Endothelial cell of umbilical vein (primary cell): ENCODE measurements around the gene ATP4A. TPM values are rescaled to one million over a fixed set of nuclear protein-coding genes. Genes with fewer than 3 reads are reported as not detected.

Experiments
- BruUV-seq: library from RNA; stranded (reverse); fragments of 400-500 nt; replicated peaks from 2 replicates; lab custom pipeline; 2021; lab: Mats Ljungman, UMichigan
- CTCF ChIA-PET: fragments of 300-600, 350-600 bp; sonication (Branson Sonifier 250); formaldehyde crosslinking; loops from one replicate; lab custom pipeline; 2021; ENCODE audit warnings: antibody characterized with exemption, inconsistent platforms; lab: Charles Lee
- POLR2A ChIA-PET: fragments of 300-600, 350-600 bp; sonication (Branson Sonifier 250); formaldehyde crosslinking; loops from one replicate; lab custom pipeline; 2021; ENCODE audit warnings: antibody characterized with exemption, inconsistent platforms; lab: Charles Lee
- DNase-seq: peaks from one replicate; pipeline ENCODE4 v3.0.0-alpha.2; 2011; ENCODE audit warnings: low read depth, low spot score
- FAIRE-seq: peaks from 2 replicates; lab custom pipeline; 2011; peaks lifted over from hg19 to GRCh38; lab: Jason Lieb, UNC
- H2AFZ ChIP-seq: 2 replicates; pipeline ENCODE4 v1.6.0; 2012; ENCODE audit warnings: low read depth, low read length, control low read depth, inconsistent platforms
- H3K27ac ChIP-seq: 2 replicates; pipeline ENCODE4 v1.5.1; 2011; ENCODE audit warnings: low read depth, mild to moderate bottlenecking, control low read depth, low read length, moderate library complexity; ENCODE audit not compliant: insufficient read depth
- H3K27me3 ChIP-seq, 2 experiments: 2 replicates each; pipeline versions ENCODE4 v1.6.0 to v1.6.1; 2011; ENCODE audit warnings: low read length in 2 of 2, mixed read lengths in 1 of 2; ENCODE audit not compliant: control insufficient read depth in 2 of 2, insufficient read depth in 2 of 2
- H3K36me3 ChIP-seq, 2 experiments: 2 replicates in 1 of 2; 3 replicates in 1 of 2; pipeline ENCODE4 v1.5.1; 2011; ENCODE audit warnings: low read length in 2 of 2, mild to moderate bottlenecking in 1 of 2, moderate library complexity in 1 of 2; ENCODE audit not compliant: control insufficient read depth in 2 of 2, insufficient read depth in 2 of 2; ENCODE audit errors: extremely low read depth in 1 of 2
- H3K4me1 ChIP-seq: 3 replicates; pipeline ENCODE4 v1.5.1; 2011; ENCODE audit warnings: mild to moderate bottlenecking, low read length; ENCODE audit not compliant: control insufficient read depth, insufficient read depth; ENCODE audit errors: extremely low read depth
- H3K4me2 ChIP-seq: 2 replicates; pipeline ENCODE4 v1.6.1; 2011; ENCODE audit warnings: low read length, control low read depth, mixed read lengths; ENCODE audit not compliant: insufficient read depth
- H3K4me3 ChIP-seq, 3 experiments: fragments of 200-600 bp in 1 of 3; sonication (generic), shearing (Covaris generic) in 1 of 3; replicated peaks in 1 of 3; 2 replicates each; pipeline ENCODE4 v1.5.1; 2011 to 2016; ENCODE audit warnings: control low read depth in 3 of 3, low read length in 3 of 3, mild to moderate bottlenecking in 2 of 3, inconsistent platforms in 1 of 3, low read depth in 1 of 3, moderate library complexity in 1 of 3; ENCODE audit not compliant: insufficient read depth in 1 of 3
- H3K79me2 ChIP-seq: 2 replicates; pipeline ENCODE4 v1.6.0; 2012; ENCODE audit warnings: low read length, inconsistent platforms; ENCODE audit not compliant: control insufficient read depth, insufficient read depth
- H3K9ac ChIP-seq: replicated peaks from 2 replicates; pipeline ENCODE3; 2011; ENCODE audit warnings: low read length, control low read depth; ENCODE audit not compliant: insufficient read depth; ENCODE audit errors: extremely low read depth
- H3K9me1 ChIP-seq: replicated peaks from 3 replicates; pipeline ENCODE4 v1.6.0; 2011; ENCODE audit warnings: mild to moderate bottlenecking, low read length; ENCODE audit not compliant: control insufficient read depth, insufficient read depth; ENCODE audit errors: extremely low read depth
- H3K9me3 ChIP-seq: replicated peaks from 2 replicates; pipeline ENCODE4 v1.5.1; 2012; ENCODE audit warnings: low read length, inconsistent platforms; ENCODE audit not compliant: control insufficient read depth, insufficient read depth
- H4K20me1 ChIP-seq: replicated peaks from 2 replicates; pipeline ENCODE3; 2011; ENCODE audit warnings: mild to moderate bottlenecking, low read length; ENCODE audit not compliant: control insufficient read depth, insufficient read depth; ENCODE audit errors: extremely low read depth
- CTCF ChIP-seq, 2 donors: IDR thresholded peaks; 1 replicate in 1 of 2; 2 replicates in 1 of 2; pipeline ENCODE4 v1.5.1; 2011; ENCODE audit warnings: low read length in 2 of 2, mild to moderate bottlenecking in 2 of 2, moderate library complexity in 2 of 2, control low read depth in 1 of 2, inconsistent platforms in 1 of 2, low read depth in 1 of 2; ENCODE audit not compliant: insufficient read depth in 1 of 2; ENCODE audit errors: extremely low read depth in 1 of 2
- EZH2 ChIP-seq: IDR thresholded peaks from 2 replicates; pipeline ENCODE4 v1.6.1; 2012; ENCODE audit warnings: borderline replicate concordance, low read depth, mild to moderate bottlenecking, moderate library complexity, low read length, inconsistent platforms; ENCODE audit not compliant: severe bottlenecking
- FOS ChIP-seq: IDR thresholded peaks from 2 replicates; pipeline ENCODE4 v1.6.1; 2011; ENCODE audit warnings: mild to moderate bottlenecking, low read length, moderate library complexity, borderline replicate concordance; ENCODE audit not compliant: insufficient read depth
- GATA2 ChIP-seq: IDR thresholded peaks from 2 replicates; pipeline ENCODE4 v1.7.0; 2011; ENCODE audit warnings: low read depth, mild to moderate bottlenecking, moderate library complexity, mixed read lengths, low read length; ENCODE audit not compliant: insufficient read length, insufficient read depth
- JUN ChIP-seq: IDR thresholded peaks from 2 replicates; pipeline ENCODE4 v1.6.1; 2011; ENCODE audit warnings: borderline replicate concordance, low read depth; ENCODE audit not compliant: insufficient read length, insufficient read depth
- MAX ChIP-seq: IDR thresholded peaks from 2 replicates; pipeline ENCODE4 v1.6.1; 2011; ENCODE audit not compliant: insufficient read depth, insufficient read length
- MYC ChIP-seq: IDR thresholded peaks from one replicate; pipeline ENCODE4 v1.6.1; 2011; ENCODE audit warnings: mild to moderate bottlenecking, low read depth, low read length
- POLR2A ChIP-seq: IDR thresholded peaks from 2 replicates; pipeline ENCODE4 v1.6.1; 2012; ENCODE audit warnings: low read depth, mild to moderate bottlenecking, control low read depth, low read length
- POLR2AphosphoS5 ChIP-seq: IDR thresholded peaks from 2 replicates; pipeline ENCODE4 v1.6.1; 2012; ENCODE audit warnings: low read depth, mild to moderate bottlenecking, control low read depth, low read length, moderate library complexity; ENCODE audit not compliant: insufficient read depth
- dilution Hi-C: fragments of 300-500 bp; cut with MboI; formaldehyde crosslinking; loops from one replicate; pipeline ENCODE4 v1.15.0; 2019; ENCODE audit warnings: low sequenced_read_pairs; ENCODE audit not compliant: extremely low pct_ligation_motif_present
- intact Hi-C: fragments of 100-400 bp; cut with micrococcal nuclease; formaldehyde crosslinking; loops from one replicate; pipeline ENCODE4 v1.10.0; 2022
- polyA plus RNA-seq, 4 experiments: library from polyadenylated mRNA; depleted of rRNA in 3 of 4; stranded (reverse) in 3 of 4; unstranded in 1 of 4; fragments of >200 nt; gene quantifications; 2 replicates each; pipeline versions ENCODE4 v1.2.1 to v1.2.3, GENCODE V29; 2011 to 2012; ENCODE audit warnings: missing spikeins in 1 of 4
- total RNA-seq: library from RNA; stranded (reverse); gene quantifications from 2 replicates; pipeline ENCODE4 v1.2.3, GENCODE V29; 2021

The ATP4A gene
- total and polyA plus RNA-seq, 2 donors (not counting 3 experiments of a cell fraction or from before 2014, with no cell fraction given): not detected

- Histone ChIP-seq H2AFZ (no peak overlapping the region), H3K4me1 (no peaks in the 10 kb centered on the region), H3K36me3 (no peaks in the 10 kb centered on the region), H3K27ac (no peak overlapping the region), H3K4me2 (no peak overlapping the region), H3K27me3 (peaks cover 0 to 4% of the 10 kb centered on the region in 2 experiments), H3K9me3 (no peaks in the 10 kb centered on the region), H3K9me1 (no peaks in the 10 kb centered on the region), H3K4me3 (no peak overlapping the region), H3K79me2 (no peaks in the 10 kb centered on the region), H4K20me1 (no peaks in the 10 kb centered on the region), H3K9ac (no peak overlapping the region)
- no peak for TF ChIP-seq POLR2A
- no peak for TF ChIP-seq POLR2AphosphoS5
- no peak for TF ChIP-seq CTCF (IDR thresholded peaks at IDR 0.05; ENCODE audit: extremely low read depth in 1 of 2, insufficient read depth in 1 of 2, low read depth in 1 of 2, low read length in 2 of 2)
- TF ChIP-seq MAX: no peak
- TF ChIP-seq EZH2: no peak
- no peak for TF ChIP-seq MYC
- TF ChIP-seq JUN: no peak
- no peak for TF ChIP-seq FOS
- TF ChIP-seq GATA2: no peak
- BruUV-seq: no TSS peak
- dilution Hi-C loops (no loop called here), intact Hi-C loops (no loop called here)
- FAIRE-seq (no peak), DNase-seq (no peak)
- CTCF ChIA-PET: interaction anchor here (0.7 kb wide), 1 partner anchor 11 kb away, joined by 4 read pairs; no protein-coding TSS in a partner anchor
- POLR2A ChIA-PET: no interaction called here
Measured at GRCh38 chr19:35559281-35559659, 4.2 kb downstream of the ATP4A start.
